Activated CD8-positive, alpha-beta memory T cell treated with anti-CD3 and anti-CD28 coated beads, Interleukin-2, amount 10 ng/mL, durations not matched to agents 7 days and 5 days (primary cell): ENCODE data around the gene IRX4. TPM values are rescaled to one million over a fixed set of nuclear protein-coding genes. Genes with fewer than 3 reads are reported as not detected.
"Not testable (repeated sequence)": the region's sequence is repeated elsewhere in the genome, so short reads cannot be mapped to it uniquely, and the experiment has no call there.

Experiments
- ATAC-seq: fragments of 150-1000 bp; cut with Tn5 transposase; one replicate; pipeline ENCODE4 v1.10.0; 2021; ENCODE audit warnings: moderate library complexity
- CTCF ChIA-PET: fragments of 350-600 bp; sonication (Branson Sonifier 250); formaldehyde crosslinking; loops from one replicate; lab custom pipeline; 2021; ENCODE audit warnings: antibody characterized with exemption; lab: Charles Lee
- DNase-seq: peaks from one replicate; pipeline ENCODE4 v3.0.0-alpha.2; 2020
- H3K27ac Mint-ChIP-seq: one replicate; pipeline ENCODE4 v1.8.0; 2021; ENCODE audit warnings: mild to moderate bottlenecking, mixed read lengths
- H3K27me3 Mint-ChIP-seq: one replicate; pipeline ENCODE4 v1.8.0; 2021; ENCODE audit warnings: mixed read lengths
- H3K36me3 Mint-ChIP-seq: one replicate; pipeline ENCODE4 v1.8.0; 2021; ENCODE audit warnings: mild to moderate bottlenecking, mixed read lengths
- H3K4me1 Mint-ChIP-seq: one replicate; pipeline ENCODE4 v1.8.0; 2021; ENCODE audit warnings: mixed read lengths
- H3K4me3 Mint-ChIP-seq: one replicate; pipeline ENCODE4 v1.8.0; 2021; ENCODE audit warnings: mild to moderate bottlenecking, moderate library complexity, mixed read lengths
- H3K9me3 Mint-ChIP-seq: one replicate; pipeline ENCODE4 v1.8.0; 2022; ENCODE audit warnings: low read depth, mixed read lengths
- total RNA-seq, 2 experiments: library from RNA; stranded (reverse); gene quantifications; one replicate each; pipeline ENCODE4 v1.2.3, GENCODE V29; 2021

IRX4 gene
- total RNA-seq, 2 experiments from 2014 or later = not detected

- Mint-ChIP-seq H3K36me3 (no peaks in the 10 kb centered on the region), H3K4me1 (peaks cover 2% of the 10 kb centered on the region), H3K9me3 (no peaks in the 10 kb centered on the region), H3K27me3 (peaks cover 51% of the 10 kb centered on the region), H3K27ac (no peak overlapping the region), H3K4me3 (no peak overlapping the region)
- CTCF ChIA-PET = no interaction called here
- ATAC-seq (no peak), DNase-seq (no peak)
Measured at GRCh38 chr5:1874348-1874747, 8.4 kb downstream of the IRX4 start.

- peaks cover 2% of the 10 kb centered on the region for H3K4me1 Mint-ChIP-seq
- ATAC-seq (no peak), DNase-seq (no peak)
- no peak overlapping the region for H3K27ac Mint-ChIP-seq
- no peaks in the 10 kb centered on the region for H3K36me3 Mint-ChIP-seq
- no peak overlapping the region for H3K4me3 Mint-ChIP-seq
- peaks cover 42% of the 10 kb centered on the region for H3K27me3 Mint-ChIP-seq
- no peaks in the 10 kb centered on the region for H3K9me3 Mint-ChIP-seq
- CTCF ChIA-PET = no interaction called here
Measured at GRCh38 chr5:1873243-1873959, 9.3 kb downstream of the IRX4 start.

- no peaks in the 10 kb centered on the region for H3K36me3 Mint-ChIP-seq
- H3K4me3 Mint-ChIP-seq = no peak overlapping the region
- peaks cover 2% of the 10 kb centered on the region for H3K4me1 Mint-ChIP-seq
- H3K27ac Mint-ChIP-seq = no peak overlapping the region
- CTCF ChIA-PET = no interaction called here
- ATAC-seq (no peak), DNase-seq (no peak)
- H3K27me3 Mint-ChIP-seq = peaks cover 43% of the 10 kb centered on the region
- no peaks in the 10 kb centered on the region for H3K9me3 Mint-ChIP-seq
Measured at GRCh38 chr5:1871441-1871840, 11.3 kb downstream of the IRX4 start.

- DNase-seq, CTCF ChIA-PET: not testable (repeated sequence)
Measured at GRCh38 chr5:1870435-1871272, 12.1 kb downstream of the IRX4 start.

GRCh38 chr5:1868886-1869475 is 13.7 kb downstream of the IRX4 start:
- CTCF ChIA-PET = no interaction called here
- ATAC-seq (no peak), DNase-seq (no peak)
- H3K9me3 Mint-ChIP-seq = no peaks in the 10 kb centered on the region
- no peak overlapping the region for H3K4me3 Mint-ChIP-seq
- H3K27me3 Mint-ChIP-seq = peaks cover 28% of the 10 kb centered on the region
- H3K4me1 Mint-ChIP-seq = no peaks in the 10 kb centered on the region
- H3K27ac Mint-ChIP-seq = no peak overlapping the region
- H3K36me3 Mint-ChIP-seq = no peaks in the 10 kb centered on the region

More at GRCh38 chr5:1870435-1871272, 12.1 kb downstream of the IRX4 start:
- not testable (repeated sequence) for H3K27ac Mint-ChIP-seq, H3K4me3 Mint-ChIP-seq, H3K9me3 Mint-ChIP-seq, H3K36me3 Mint-ChIP-seq, ATAC-seq, H3K4me1 Mint-ChIP-seq
- peaks cover 43% of the 10 kb centered on the region for H3K27me3 Mint-ChIP-seq

- no peaks in the 10 kb centered on the region for H3K4me1 Mint-ChIP-seq
- no peak for ATAC-seq
Measured at GRCh38 chr5:1867815-1868143, 14.9 kb downstream of the IRX4 start.

GRCh38 chr5:1867114-1867814 is 15.5 kb downstream of the IRX4 start:
- no peak overlapping the region for H3K4me3 Mint-ChIP-seq

More at GRCh38 chr5:1867815-1868143, 14.9 kb downstream of the IRX4 start:
- Mint-ChIP-seq H3K4me3 (no peak overlapping the region), H3K36me3 (no peaks in the 10 kb centered on the region), H3K27me3 (peaks cover 19% of the 10 kb centered on the region), H3K9me3 (no peaks in the 10 kb centered on the region), H3K27ac (no peak overlapping the region)
- CTCF ChIA-PET = no interaction called here
- no peak for DNase-seq

GRCh38 chr5:1865948-1866347 is 16.8 kb downstream of the IRX4 start:
- no peak overlapping the region for H3K27ac Mint-ChIP-seq
- no peaks in the 10 kb centered on the region for H3K36me3 Mint-ChIP-seq
- no peaks in the 10 kb centered on the region for H3K4me1 Mint-ChIP-seq
- ATAC-seq (no peak), DNase-seq (no peak)
- H3K9me3 Mint-ChIP-seq = no peaks in the 10 kb centered on the region
- peaks cover 18% of the 10 kb centered on the region for H3K27me3 Mint-ChIP-seq
- CTCF ChIA-PET = no interaction called here
- no peak overlapping the region for H3K4me3 Mint-ChIP-seq

More at GRCh38 chr5:1867114-1867814, 15.5 kb downstream of the IRX4 start:
- no peak for DNase-seq
- no peaks in the 10 kb centered on the region for H3K4me1 Mint-ChIP-seq
- H3K36me3 Mint-ChIP-seq = no peaks in the 10 kb centered on the region
- no peak overlapping the region for H3K27ac Mint-ChIP-seq
- H3K9me3 Mint-ChIP-seq = no peaks in the 10 kb centered on the region
- CTCF ChIA-PET = no interaction called here
- no peak for ATAC-seq
- H3K27me3 Mint-ChIP-seq = peaks cover 18% of the 10 kb centered on the region

GRCh38 chr5:1865486-1865885 is 17.2 kb downstream of the IRX4 start:
- H3K27ac Mint-ChIP-seq = no peak overlapping the region
- no peak overlapping the region for H3K4me3 Mint-ChIP-seq
- no peaks in the 10 kb centered on the region for H3K4me1 Mint-ChIP-seq
- H3K9me3 Mint-ChIP-seq = no peaks in the 10 kb centered on the region
- DNase-seq (no peak), ATAC-seq (no peak)
- peaks cover 18% of the 10 kb centered on the region for H3K27me3 Mint-ChIP-seq
- CTCF ChIA-PET = no interaction called here
- H3K36me3 Mint-ChIP-seq = no peaks in the 10 kb centered on the region

GRCh38 chr5:1864896-1865440 is 17.8 kb downstream of the IRX4 start:
- ATAC-seq = no peak
- no peaks in the 10 kb centered on the region for H3K4me1 Mint-ChIP-seq
- H3K9me3 Mint-ChIP-seq = no peaks in the 10 kb centered on the region
- H3K27ac Mint-ChIP-seq = no peak overlapping the region
- CTCF ChIA-PET = no interaction called here
- no peak for DNase-seq
- no peak overlapping the region for H3K4me3 Mint-ChIP-seq
- no peaks in the 10 kb centered on the region for H3K36me3 Mint-ChIP-seq
- peaks cover 18% of the 10 kb centered on the region for H3K27me3 Mint-ChIP-seq

GRCh38 chr5:1860949-1861348 is 21.8 kb downstream of the IRX4 start:
- Mint-ChIP-seq H3K27me3 (peaks cover 15% of the 10 kb centered on the region), H3K36me3 (no peaks in the 10 kb centered on the region), H3K4me1 (no peaks in the 10 kb centered on the region), H3K27ac (no peak overlapping the region), H3K9me3 (no peaks in the 10 kb centered on the region), H3K4me3 (no peak overlapping the region)
- ATAC-seq = no peak
- DNase-seq = no peak
- CTCF ChIA-PET = no interaction called here

- DNase-seq = no peak
- Mint-ChIP-seq H3K27me3 (peaks cover 20% of the 10 kb centered on the region), H3K9me3 (no peaks in the 10 kb centered on the region), H3K27ac (no peak overlapping the region), H3K4me3 (no peak overlapping the region), H3K36me3 (no peaks in the 10 kb centered on the region), H3K4me1 (no peaks in the 10 kb centered on the region)
- CTCF ChIA-PET = no interaction called here
- no peak for ATAC-seq
Measured at GRCh38 chr5:1860021-1860610, 22.6 kb downstream of the IRX4 start.

GRCh38 chr5:1859099-1859498 is 23.6 kb downstream of the IRX4 start:
- peaks cover 23% of the 10 kb centered on the region for H3K27me3 Mint-ChIP-seq
- no peaks in the 10 kb centered on the region for H3K4me1 Mint-ChIP-seq
- H3K4me3 Mint-ChIP-seq = no peak overlapping the region
- ATAC-seq (no peak), DNase-seq (no peak)
- H3K9me3 Mint-ChIP-seq = no peaks in the 10 kb centered on the region
- no peak overlapping the region for H3K27ac Mint-ChIP-seq
- no peaks in the 10 kb centered on the region for H3K36me3 Mint-ChIP-seq
- CTCF ChIA-PET = no interaction called here
